Measurements from ENCODE around the gene HBA2. TPM values are rescaled to one million over a fixed set of nuclear protein-coding genes. Genes with fewer than 3 reads are reported as not detected.

HBA2 gene
- total and polyA plus RNA-seq, 8 donors, result 142 to 5,766 (median 1,612) TPM

- intact Hi-C loops (cut with DNase I), result no loop called here
- H3K4me1 ChIP-seq, result no peaks in the 10 kb centered on the region
- H3K27me3 ChIP-seq, result no peaks in the 10 kb centered on the region
- peaks cover 0 to 100% of the 10 kb centered on the region in 2 donors for H3K36me3 ChIP-seq
- no peak for DNase-seq
- no peak overlapping the region for H3K4me3 ChIP-seq
- no peak for TF ChIP-seq CTCF (IDR thresholded peaks at IDR 0.05)
- H3K9me3 ChIP-seq, result no peaks in the 10 kb centered on the region
- no peak overlapping the region for H3K27ac ChIP-seq
- ATAC-seq, result no peak
Measured at GRCh38 chr16:220021-220420, 47.3 kb downstream of the HBA2 start.

Other genes with a start within 250 kb of the HBA2 start
- gene POLR3K, start 119.3 kb upstream of the HBA2 start, total RNA-seq, result 10 to 100 TPM; 12.6 to 13.4 TPM
- gene POLR3K, start 119.3 kb upstream of the HBA2 start, polyA plus RNA-seq (ENCODE audit: insufficient read length in 6 of 6), result 10 to 100 TPM in 5 of 6 donors, 1 to 10 TPM in 1; 9.6 to 12.1 (median 10.6) TPM
- gene SNRNP25, start 119.0 kb upstream of the HBA2 start, total RNA-seq, result 10 to 100 TPM; 19.1 to 22.2 TPM
- gene SNRNP25, start 119.0 kb upstream of the HBA2 start, polyA plus RNA-seq (ENCODE audit: insufficient read length in 6 of 6), result 10 to 100 TPM; 33.5 to 51.5 (median 40.6) TPM
- 10 to 100 TPM; 33.4 to 45.0 TPM for gene RHBDF1, start 100.2 kb upstream of the HBA2 start, total RNA-seq
- gene RHBDF1, start 100.2 kb upstream of the HBA2 start, polyA plus RNA-seq (ENCODE audit: insufficient read length in 6 of 6), result 10 to 100 TPM; 34.7 to 50.0 (median 39.7) TPM
- 10 to 100 TPM; 46.3 to 47.6 TPM for gene MPG, start 94.7 kb upstream of the HBA2 start, total RNA-seq
- gene MPG, start 94.7 kb upstream of the HBA2 start, polyA plus RNA-seq (ENCODE audit: insufficient read length in 6 of 6), result 10 to 100 TPM; 22.2 to 35.9 (median 24.8) TPM
- 10 to 100 TPM; 29.5 to 39.5 TPM for gene NPRL3, start 34.2 kb upstream of the HBA2 start, total RNA-seq
- gene NPRL3, start 34.2 kb upstream of the HBA2 start, polyA plus RNA-seq (ENCODE audit: insufficient read length in 6 of 6), result 10 to 100 TPM; 29.3 to 35.1 (median 33.4) TPM
- not detected for gene HBZ, start 20.2 kb upstream of the HBA2 start, total RNA-seq
- 1 to 10 TPM in 5 of 6 donors, under 1 TPM in 1; 0.52 to 8.7 (median 4.2) TPM for gene HBZ, start 20.2 kb upstream of the HBA2 start, polyA plus RNA-seq (ENCODE audit: insufficient read length in 6 of 6)
- gene HBM, start 6.9 kb upstream of the HBA2 start, total RNA-seq, result not detected
- gene HBM, start 6.9 kb upstream of the HBA2 start, polyA plus RNA-seq (ENCODE audit: insufficient read length in 6 of 6), result 10 to 100 TPM in 2 of 6 donors, 1 to 10 TPM in 4; 2.8 to 12.6 (median 6.9) TPM
- gene HBA1, start 3.8 kb downstream of the HBA2 start, total RNA-seq, result 100 to 1,000 TPM; 159 to 211 TPM
- 1,000 to 10,000 TPM in 4 of 6 donors, 100 to 1,000 TPM in 2; 599 to 3,734 (median 1,618) TPM for gene HBA1, start 3.8 kb downstream of the HBA2 start, polyA plus RNA-seq (ENCODE audit: insufficient read length in 6 of 6)
- not detected for gene HBQ1, start 7.6 kb downstream of the HBA2 start, total RNA-seq
- gene HBQ1, start 7.6 kb downstream of the HBA2 start, polyA plus RNA-seq (ENCODE audit: insufficient read length in 6 of 6), result 1 to 10 TPM in 3 of 6 donors, under 1 TPM in 3; 0.42 to 1.8 (median 1.1) TPM
- gene LUC7L, start 56.6 kb downstream of the HBA2 start, total RNA-seq, result 10 to 100 TPM; 55.5 to 62.7 TPM
- gene LUC7L, start 56.6 kb downstream of the HBA2 start, polyA plus RNA-seq (ENCODE audit: insufficient read length in 6 of 6), result 100 to 1,000 TPM; 108 to 173 (median 149) TPM
- 10 to 100 TPM; 63.5 to 92.6 TPM for gene FAM234A, start 61.9 kb downstream of the HBA2 start, total RNA-seq
- gene FAM234A, start 61.9 kb downstream of the HBA2 start, polyA plus RNA-seq (ENCODE audit: insufficient read length in 6 of 6), result 10 to 100 TPM; 49.7 to 61.5 (median 55.5) TPM
- 1 to 10 TPM; 3.9 to 8.3 TPM for gene RGS11, start 103.1 kb downstream of the HBA2 start, total RNA-seq
- gene RGS11, start 103.1 kb downstream of the HBA2 start, polyA plus RNA-seq (ENCODE audit: insufficient read length in 6 of 6), result 1 to 10 TPM; 1.8 to 6.0 (median 3.7) TPM
- 1 to 10 TPM; 1.0 to 1.1 TPM for gene ARHGDIG, start 107.7 kb downstream of the HBA2 start, total RNA-seq
- 1 to 10 TPM in 2 of 6 donors, under 1 TPM in 3, not detected in 1; 0.52 to 2.6 (median 0.97) TPM for gene ARHGDIG, start 107.7 kb downstream of the HBA2 start, polyA plus RNA-seq (ENCODE audit: insufficient read length in 6 of 6)
- under 1 TPM; 0.32 to 0.60 TPM for gene PDIA2, start 110.3 kb downstream of the HBA2 start, total RNA-seq
- gene PDIA2, start 110.3 kb downstream of the HBA2 start, polyA plus RNA-seq (ENCODE audit: insufficient read length in 6 of 6), result 1 to 10 TPM in 1 of 6 donors, under 1 TPM in 5; 0.29 to 1.2 (median 0.67) TPM
- 10 to 100 TPM; 21.7 to 22.7 TPM for gene AXIN1, start 179.8 kb downstream of the HBA2 start, total RNA-seq
- gene AXIN1, start 179.8 kb downstream of the HBA2 start, polyA plus RNA-seq (ENCODE audit: insufficient read length in 6 of 6), result 10 to 100 TPM; 14.0 to 23.4 (median 17.5) TPM
- gene MRPL28, start 197.7 kb downstream of the HBA2 start, total RNA-seq, result 10 to 100 TPM; 45.4 to 48.1 TPM
- gene MRPL28, start 197.7 kb downstream of the HBA2 start, polyA plus RNA-seq (ENCODE audit: insufficient read length in 6 of 6), result 10 to 100 TPM; 39.6 to 59.4 (median 48.5) TPM
- 10 to 100 TPM; 76.3 to 88.4 TPM for gene PGAP6, start 209.1 kb downstream of the HBA2 start, total RNA-seq
- 10 to 100 TPM; 37.3 to 52.8 (median 41.8) TPM for gene PGAP6, start 209.1 kb downstream of the HBA2 start, polyA plus RNA-seq (ENCODE audit: insufficient read length in 6 of 6)
- gene NME4, start 224.3 kb downstream of the HBA2 start, total RNA-seq, result 10 to 100 TPM; 72.3 to 78.1 TPM
- gene NME4, start 224.3 kb downstream of the HBA2 start, polyA plus RNA-seq (ENCODE audit: insufficient read length in 6 of 6), result 100 to 1,000 TPM; 149 to 199 (median 168) TPM
- 10 to 100 TPM; 14.4 to 17.1 TPM for gene DECR2, start 229.0 kb downstream of the HBA2 start, total RNA-seq
- 10 to 100 TPM; 10.3 to 25.1 (median 16.7) TPM for gene DECR2, start 229.0 kb downstream of the HBA2 start, polyA plus RNA-seq (ENCODE audit: insufficient read length in 6 of 6)

All from left lung (tissue), 10 donors.